22Rv1 (cell line): ENCODE data around the gene DUSP22.

Experiments
- ZFX ChIP-seq: fragments of 450-650 bp; IDR thresholded peaks from 2 replicates; pipeline ENCODE4 v1.6.1; 2017; ENCODE audit warnings: antibody characterized with exemption, borderline replicate concordance
- TF ChIP-seq, protein P1 (sequence below): fragments of 450-650 bp; IDR thresholded peaks from 2 replicates; pipeline ENCODE4 v1.5.1; 2017; ENCODE audit warnings: mild to moderate bottlenecking

DNA sequence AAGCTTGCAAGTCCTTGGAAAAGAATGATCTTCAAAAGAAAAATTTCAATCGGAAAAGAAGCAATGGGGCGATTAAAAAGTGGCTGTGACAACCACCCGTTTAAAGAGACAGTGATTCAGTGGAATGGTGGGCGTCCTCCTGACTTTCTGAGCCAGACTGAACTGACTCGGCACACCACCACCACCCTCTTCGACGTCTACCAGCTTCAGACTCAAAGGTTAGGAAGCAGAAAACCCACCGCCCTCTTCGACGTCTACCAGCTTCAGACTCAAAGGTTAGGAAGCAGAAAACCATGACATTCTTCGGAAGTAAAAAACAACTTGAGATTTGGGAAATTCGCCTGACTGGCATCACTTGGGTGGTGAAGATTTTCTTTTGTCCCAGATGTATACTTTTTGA lies 71.0 kb downstream of the DUSP22 start:
- TF ChIP-seq, protein P1, sequence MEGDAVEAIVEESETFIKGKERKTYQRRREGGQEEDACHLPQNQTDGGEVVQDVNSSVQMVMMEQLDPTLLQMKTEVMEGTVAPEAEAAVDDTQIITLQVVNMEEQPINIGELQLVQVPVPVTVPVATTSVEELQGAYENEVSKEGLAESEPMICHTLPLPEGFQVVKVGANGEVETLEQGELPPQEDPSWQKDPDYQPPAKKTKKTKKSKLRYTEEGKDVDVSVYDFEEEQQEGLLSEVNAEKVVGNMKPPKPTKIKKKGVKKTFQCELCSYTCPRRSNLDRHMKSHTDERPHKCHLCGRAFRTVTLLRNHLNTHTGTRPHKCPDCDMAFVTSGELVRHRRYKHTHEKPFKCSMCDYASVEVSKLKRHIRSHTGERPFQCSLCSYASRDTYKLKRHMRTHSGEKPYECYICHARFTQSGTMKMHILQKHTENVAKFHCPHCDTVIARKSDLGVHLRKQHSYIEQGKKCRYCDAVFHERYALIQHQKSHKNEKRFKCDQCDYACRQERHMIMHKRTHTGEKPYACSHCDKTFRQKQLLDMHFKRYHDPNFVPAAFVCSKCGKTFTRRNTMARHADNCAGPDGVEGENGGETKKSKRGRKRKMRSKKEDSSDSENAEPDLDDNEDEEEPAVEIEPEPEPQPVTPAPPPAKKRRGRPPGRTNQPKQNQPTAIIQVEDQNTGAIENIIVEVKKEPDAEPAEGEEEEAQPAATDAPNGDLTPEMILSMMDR = no peak
- TF ChIP-seq ZFX = no peak
